ENCODE data around the gene DPYSL5. TPM values are rescaled to one million over a fixed set of nuclear protein-coding genes. Genes with fewer than 3 reads are reported as not detected.

DPYSL5 gene
- total and polyA plus RNA-seq, 10 of the 15 experiments (the other 5 are each of a cell fraction or from before 2014, with no cell fraction given) = not detected

DNA sequence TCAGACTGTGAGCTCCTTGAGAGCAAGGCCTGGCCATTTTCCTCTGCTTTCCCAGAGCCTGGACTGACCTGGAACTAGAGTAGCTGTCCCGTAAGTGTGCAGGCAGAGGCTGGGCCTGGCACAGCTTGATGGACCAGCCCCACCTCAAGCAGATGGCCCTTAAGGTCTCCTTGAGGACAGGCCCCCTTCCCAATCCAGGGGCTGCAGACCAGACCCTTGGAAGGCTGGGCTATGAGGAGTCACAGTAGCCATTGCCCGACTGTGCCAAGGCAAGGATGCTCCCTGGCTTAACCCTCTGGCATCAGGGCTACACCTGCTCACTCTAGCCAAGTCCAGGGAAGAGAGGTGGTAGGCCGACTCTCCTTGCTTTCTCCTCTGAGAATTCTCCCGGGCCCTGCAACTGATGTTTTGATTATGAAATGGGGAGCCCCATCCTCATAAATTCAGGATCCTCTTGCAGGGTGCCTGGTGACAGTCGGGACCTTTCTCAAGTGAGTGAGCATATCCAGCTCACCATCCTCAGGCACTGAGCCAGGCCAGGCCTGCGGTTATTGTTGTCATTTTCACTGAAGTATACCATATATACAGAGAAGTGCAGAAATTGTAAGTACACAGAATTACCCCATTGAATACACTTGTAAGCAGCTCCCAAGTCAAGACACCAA, 51.7 kb downstream of the DPYSL5 start (continued):
- TF ChIP-seq, protein P1, sequence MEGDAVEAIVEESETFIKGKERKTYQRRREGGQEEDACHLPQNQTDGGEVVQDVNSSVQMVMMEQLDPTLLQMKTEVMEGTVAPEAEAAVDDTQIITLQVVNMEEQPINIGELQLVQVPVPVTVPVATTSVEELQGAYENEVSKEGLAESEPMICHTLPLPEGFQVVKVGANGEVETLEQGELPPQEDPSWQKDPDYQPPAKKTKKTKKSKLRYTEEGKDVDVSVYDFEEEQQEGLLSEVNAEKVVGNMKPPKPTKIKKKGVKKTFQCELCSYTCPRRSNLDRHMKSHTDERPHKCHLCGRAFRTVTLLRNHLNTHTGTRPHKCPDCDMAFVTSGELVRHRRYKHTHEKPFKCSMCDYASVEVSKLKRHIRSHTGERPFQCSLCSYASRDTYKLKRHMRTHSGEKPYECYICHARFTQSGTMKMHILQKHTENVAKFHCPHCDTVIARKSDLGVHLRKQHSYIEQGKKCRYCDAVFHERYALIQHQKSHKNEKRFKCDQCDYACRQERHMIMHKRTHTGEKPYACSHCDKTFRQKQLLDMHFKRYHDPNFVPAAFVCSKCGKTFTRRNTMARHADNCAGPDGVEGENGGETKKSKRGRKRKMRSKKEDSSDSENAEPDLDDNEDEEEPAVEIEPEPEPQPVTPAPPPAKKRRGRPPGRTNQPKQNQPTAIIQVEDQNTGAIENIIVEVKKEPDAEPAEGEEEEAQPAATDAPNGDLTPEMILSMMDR (IDR thresholded peaks at IDR 0.05 in 2 of 3, conservative IDR thresholded peaks at IDR 0.05 in 1 of 3; ENCODE audit: control insufficient read depth in 2 of 3, extremely low read depth in 1 of 3, insufficient read depth in 1 of 3, low read depth in 3 of 3, low read length in 3 of 3) = no peak
- TF ChIP-seq NFYB (IDR thresholded peaks at IDR 0.05; ENCODE audit: insufficient read depth, low read depth, low read length) (no peak), WRNIP1 (IDR thresholded peaks at IDR 0.05; ENCODE audit: borderline replicate concordance, low read depth, low read length) (no peak), RAD21 (IDR thresholded peaks at IDR 0.05; ENCODE audit: insufficient read depth, low read depth, low read length) (no peak)

- no peak for FAIRE-seq
- ATAC-seq = no peak
- WGBS (ENCODE audit: insufficient coverage, insufficient replicate concordance, low lambda C conversion rate, missing lambda C conversion rate) = 34% methylated on average over 8 of the region's 8 CpGs
- in situ Hi-C loops (cut with MboI) = no loop called here
- Histone ChIP-seq H3K4me2 (ENCODE audit: control insufficient read depth, insufficient read depth) (no peak overlapping the region), H3K4me3 (no peak overlapping the region), H3K79me2 (ENCODE audit: control insufficient read depth, insufficient read depth, low read length) (no peaks in the 10 kb centered on the region), H3K9ac (ENCODE audit: control insufficient read depth, insufficient read depth, low read length) (no peak overlapping the region), H3K9me3 (replicated peaks; ENCODE audit: control insufficient read depth, insufficient read depth, low read length) (no peaks in the 10 kb centered on the region), H4K20me1 (ENCODE audit: control insufficient read depth, insufficient read depth) (no peaks in the 10 kb centered on the region), H3K4me1 (ENCODE audit: control insufficient read depth, insufficient read depth, low read length) (peaks cover 5% of the 10 kb centered on the region), H3K36me3 (ENCODE audit: control insufficient read depth in 2 of 2, insufficient read depth in 2 of 2, low read length in 1 of 2) (no peaks in the 10 kb centered on the region), H3K27ac (ENCODE audit: control insufficient read depth, insufficient read depth) (no peak overlapping the region), H3K27me3 (replicated peaks in 1 of 2; ENCODE audit: control insufficient read depth in 2 of 2, insufficient read depth in 2 of 2, low read length in 1 of 2) (no peaks in the 10 kb centered on the region; a peak in 2 of 4 replicates), H2AFZ (ENCODE audit: control insufficient read depth, low read depth, low read length) (no peak overlapping the region)
- ChIA-PET POLR2A (no interaction called here), RAD21 (ENCODE audit: unreplicated experiment) (no interaction called here), SMC1A (ENCODE audit: uncharacterized antibody, unreplicated experiment) (no interaction called here), CTCF (interaction anchor here (1.7 to 3.2 kb wide), 2 partner anchors 22 to 55 kb away, joined by 6 to 12 read pairs; no protein-coding TSS in a partner anchor)
- BruUV-seq (replicated peaks) = no TSS peak
- TF ChIP-seq EZH2 (IDR thresholded peaks at IDR 0.05; ENCODE audit: borderline replicate concordance, control insufficient read depth, low read depth, low read length) (no peak), HDAC2 (IDR thresholded peaks at IDR 0.05) (no peak), EED (IDR thresholded peaks at IDR 0.05; ENCODE audit: low read depth) (no peak), BMI1 (IDR thresholded peaks at IDR 0.05; ENCODE audit: borderline replicate concordance) (no peak), MLLT1 (IDR thresholded peaks at IDR 0.05) (no peak), TARDBP (IDR thresholded peaks at IDR 0.05; ENCODE audit: borderline replicate concordance) (no peak), CBX5 (IDR thresholded peaks at IDR 0.05; ENCODE audit: low read depth) (no peak), YBX1 (IDR thresholded peaks at IDR 0.05) (no peak), NRF1 (conservative IDR thresholded peaks at IDR 0.05; ENCODE audit: low read depth, low read length) (no peak), IRF4 (IDR thresholded peaks at IDR 0.05; ENCODE audit: low read depth, low read length) (no peak), SREBF1 (IDR thresholded peaks at IDR 0.05; ENCODE audit: low read length) (no peak), NBN (IDR thresholded peaks at IDR 0.05) (no peak), POLR2AphosphoS5 (IDR thresholded peaks at IDR 0.05; ENCODE audit: low read length) (no peak), ZZZ3 (IDR thresholded peaks at IDR 0.05; ENCODE audit: control insufficient read depth, insufficient read length, low read depth) (no peak)
- DNase-seq (ENCODE audit: low read depth, low spot score) = no peak
- intact Hi-C loops (cut with micrococcal nuclease; ENCODE audit: unreplicated experiment) = no loop called here
These were observed 52.9 kb downstream of the DPYSL5 start for GRCh38 chr2:26900831-26901321.

Measured in GM12878 (cell line).